Stimulated activated CD8-positive, alpha-beta memory T cell treated with anti-CD3 and anti-CD28 coated beads, Interleukin-15, amount 100 ng/mL, for 48 hours (primary cell): ENCODE results near the gene RBM11.

Source experiments
- DNase-seq, 2 donors: peaks; one replicate each; pipeline ENCODE4 v3.0.0-alpha.2; 2020; ENCODE audit warnings: low read depth in 2 of 2

The RBM11 gene

GRCh38 chr21:14271053-14271452 lies 55.1 kb downstream of the RBM11 start:
- no peak for DNase-seq

GRCh38 chr21:14271641-14272040 lies 55.7 kb downstream of the RBM11 start:
- no peak for DNase-seq

- DNase-seq = no peak
Measured at GRCh38 chr21:14273736-14274538, 58.0 kb downstream of the RBM11 start.

GRCh38 chr21:14275702-14276205 lies 59.8 kb downstream of the RBM11 start:
- DNase-seq = no peak
